CD4-positive, alpha-beta T cell treated with Interleukin-21 for 1 hour (primary cell): ENCODE data around the gene ARGLU1.

Experiments used
- DNase-seq: peaks from one replicate; pipeline ENCODE4 v3.0.0-alpha.2; 2020

Gene ARGLU1

GRCh38 chr13:106586648-106587166, 18.8 kb upstream of the ARGLU1 start:
- DNase-seq: no peak

- no peak for DNase-seq
Measured at GRCh38 chr13:106581225-106581624, 13.3 kb upstream of the ARGLU1 start.

GRCh38 chr13:106575896-106576295, 8.0 kb upstream of the ARGLU1 start:
- DNase-seq: no peak

- DNase-seq: no peak
Measured at GRCh38 chr13:106573868-106574267, 5.9 kb upstream of the ARGLU1 start.

- no peak for DNase-seq
Measured at GRCh38 chr13:106573284-106573846, 5.4 kb upstream of the ARGLU1 start.

GRCh38 chr13:106570299-106570852, 2.4 kb upstream of the ARGLU1 start:
- peak; percentile 92 for DNase-seq

GRCh38 chr13:106569233-106570095, 1.5 kb upstream of the ARGLU1 start:
- DNase-seq: no peak

GRCh38 chr13:106568299-106569003, 514 bp upstream of the ARGLU1 start:
- DNase-seq: no peak

GRCh38 chr13:106566641-106567473, 1.1 kb downstream of the ARGLU1 start:
- peak; percentile 48 for DNase-seq

GRCh38 chr13:106565127-106565775, 2.7 kb downstream of the ARGLU1 start:
- no peak for DNase-seq

GRCh38 chr13:106562301-106562700, 5.6 kb downstream of the ARGLU1 start:
- no peak for DNase-seq

- peak; percentile 45 for DNase-seq
Measured at GRCh38 chr13:106561551-106562170, 6.3 kb downstream of the ARGLU1 start.

- DNase-seq: no peak
Measured at GRCh38 chr13:106560821-106561220, 7.1 kb downstream of the ARGLU1 start.

- no peak for DNase-seq
Measured at GRCh38 chr13:106558527-106558926, 9.4 kb downstream of the ARGLU1 start.

GRCh38 chr13:106555631-106556328, 12.2 kb downstream of the ARGLU1 start:
- no peak for DNase-seq

- DNase-seq: no peak
Measured at GRCh38 chr13:106551751-106552150, 16.2 kb downstream of the ARGLU1 start.

GRCh38 chr13:106551350-106551749, 16.6 kb downstream of the ARGLU1 start:
- DNase-seq: no peak

GRCh38 chr13:106550570-106551135, 17.3 kb downstream of the ARGLU1 start:
- no peak for DNase-seq

- DNase-seq: no peak
Measured at GRCh38 chr13:106548064-106548696, 19.8 kb downstream of the ARGLU1 start.

GRCh38 chr13:106541826-106542225, 26.1 kb downstream of the ARGLU1 start:
- no peak for DNase-seq
